Brain microvascular endothelial cell (primary cell): ENCODE measurements around the gene NPRL2.

ENCODE experiments used
- DNase-seq: peaks from one replicate; pipeline ENCODE4 v3.0.0-alpha.2; 2020
- H3K27ac ChIP-seq: fragments of 250-450 bp; sonication (Bioruptor Pico); 2 replicates; pipeline ENCODE4 v1.5.1; 2020; ENCODE audit warnings: mild to moderate bottlenecking, moderate library complexity
- H3K27me3 ChIP-seq: fragments of 250-450 bp; sonication (Bioruptor Pico); replicated peaks from 2 replicates; pipeline ENCODE4 v1.5.1; 2020; ENCODE audit warnings: mild to moderate bottlenecking
- H3K36me3 ChIP-seq: fragments of 250-450 bp; sonication (Bioruptor Pico); replicated peaks from 2 replicates; pipeline ENCODE4 v1.5.1; 2020; ENCODE audit warnings: mild to moderate bottlenecking
- H3K4me3 ChIP-seq: 2 replicates; pipeline ENCODE4 v1.5.1; 2011; ENCODE audit warnings: low read depth, mild to moderate bottlenecking, control low read depth, low read length, moderate library complexity
- CTCF ChIP-seq: IDR thresholded peaks from 2 replicates; pipeline ENCODE4 v1.5.1; 2011; ENCODE audit warnings: low read depth, mild to moderate bottlenecking, moderate library complexity, low read length, control low read depth, inconsistent platforms; ENCODE audit errors: missing control alignments
- in situ Hi-C: cut with HindIII; loops from 2 replicates; pipeline ENCODE4 v1.10.0; 2017; ENCODE audit warnings: low sequenced_read_pairs, low pct_ligation_motif_present

NPRL2 gene

GRCh38 chr3:50355829-50356552, 5.4 kb upstream of the NPRL2 start:
- no peaks in the 10 kb centered on the region for H3K27me3 ChIP-seq
- TF ChIP-seq CTCF, result peak; percentile 16
- peak overlapping the region; percentile 95 for H3K4me3 ChIP-seq
- in situ Hi-C loops, result no loop called here
- no peak for DNase-seq
- no peak overlapping the region for H3K27ac ChIP-seq
- H3K36me3 ChIP-seq, result peaks cover 26% of the 10 kb centered on the region

DNA sequence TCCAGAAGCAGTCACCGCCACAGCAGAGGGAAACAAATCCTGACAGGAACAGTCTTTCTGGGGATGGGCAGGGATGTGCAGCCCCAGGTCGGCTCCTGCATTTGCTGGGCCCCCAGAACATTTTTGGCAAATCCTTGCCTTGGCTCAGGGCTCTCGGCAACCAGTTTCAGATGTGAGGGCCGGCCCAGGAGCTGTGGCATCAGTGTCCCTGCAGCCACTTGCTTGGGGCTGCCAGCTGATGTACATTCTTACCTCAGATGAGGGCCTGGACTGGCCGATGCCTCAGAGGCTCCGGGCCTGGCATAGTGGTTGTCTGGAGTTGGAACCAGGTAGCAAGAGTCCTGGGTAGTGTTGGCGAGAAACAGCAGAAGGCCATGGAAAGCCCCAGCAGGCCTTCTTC, 4.3 kb upstream of the NPRL2 start:
- no peak for TF ChIP-seq CTCF
- in situ Hi-C loops, result no loop called here
- Histone ChIP-seq H3K36me3 (peaks cover 26% of the 10 kb centered on the region), H3K4me3 (no peak overlapping the region), H3K27me3 (no peaks in the 10 kb centered on the region), H3K27ac (no peak overlapping the region)
- DNase-seq, result no peak

DNA sequence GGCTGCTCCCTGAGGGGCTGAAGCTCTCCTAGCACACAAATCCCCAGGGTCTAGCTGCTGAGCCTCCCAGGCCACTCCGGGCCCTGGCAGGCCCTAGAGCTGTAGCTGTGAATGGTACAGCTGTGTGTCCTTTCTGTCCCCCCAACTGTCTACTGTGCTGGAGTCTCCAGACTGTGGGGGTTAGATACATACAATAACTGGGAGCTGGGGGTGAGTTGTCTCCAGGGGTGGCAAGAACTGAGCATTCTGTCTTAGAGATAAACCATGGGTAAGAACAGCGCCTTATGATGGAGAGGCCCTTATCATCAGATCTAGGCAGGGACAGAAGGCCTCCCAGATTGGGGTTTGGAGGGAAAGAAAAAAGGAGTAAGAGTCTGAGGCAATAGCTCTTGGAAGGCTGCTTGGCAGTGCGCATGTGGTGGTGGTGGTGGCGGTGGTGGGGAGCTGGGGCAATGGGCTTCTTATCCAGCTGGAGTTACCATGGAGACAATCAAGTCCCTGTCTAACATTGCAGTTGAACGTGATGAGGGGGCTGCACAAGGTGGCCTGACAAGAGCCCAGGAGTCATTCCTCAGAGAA, 3.7 kb upstream of the NPRL2 start:
- TF ChIP-seq CTCF, result no peak
- H3K27ac ChIP-seq, result no peak overlapping the region
- H3K27me3 ChIP-seq, result no peaks in the 10 kb centered on the region
- peaks cover 26% of the 10 kb centered on the region for H3K36me3 ChIP-seq
- no peak for DNase-seq
- in situ Hi-C loops, result no loop called here
- H3K4me3 ChIP-seq, result no peak overlapping the region

DNA sequence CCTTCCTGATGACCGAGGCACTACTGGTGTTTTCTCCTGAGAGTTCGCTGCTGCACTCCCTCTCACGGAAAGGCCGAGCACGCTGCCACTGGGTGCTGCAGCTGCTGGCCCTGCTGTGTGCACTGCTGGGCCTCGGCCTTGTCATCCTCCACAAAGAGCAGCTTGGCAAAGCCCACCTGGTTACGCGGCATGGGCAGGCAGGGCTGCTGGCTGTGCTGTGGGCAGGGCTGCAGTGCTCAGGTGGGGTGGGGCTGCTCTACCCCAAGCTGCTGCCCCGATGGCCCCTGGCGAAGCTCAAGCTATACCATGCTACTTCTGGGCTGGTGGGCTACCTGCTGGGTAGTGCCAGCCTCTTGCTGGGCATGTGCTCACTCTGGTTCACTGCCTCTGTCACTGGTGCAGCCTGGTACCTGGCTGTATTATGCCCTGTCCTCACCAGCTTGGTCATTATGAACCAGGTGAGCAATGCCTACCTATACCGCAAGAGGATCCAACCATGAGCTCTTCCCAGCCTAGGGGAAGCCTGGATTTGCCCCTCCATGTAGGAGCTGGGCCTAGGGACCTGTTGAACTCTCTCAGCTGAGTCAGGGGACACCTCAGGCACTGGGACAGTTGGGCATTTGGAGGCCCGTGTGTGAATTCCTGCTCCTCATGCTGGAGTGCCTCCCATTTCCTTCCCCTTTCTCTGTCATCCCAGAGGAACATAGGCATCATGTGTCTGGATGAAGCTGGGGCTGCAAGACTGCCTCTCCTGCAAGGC, 2.9 kb upstream of the NPRL2 start:
- Histone ChIP-seq H3K27me3 (no peaks in the 10 kb centered on the region), H3K36me3 (peaks cover 26% of the 10 kb centered on the region), H3K27ac (peak overlapping the region; percentile 15), H3K4me3 (no peak overlapping the region)
- no peak for DNase-seq
- TF ChIP-seq CTCF, result no peak
- in situ Hi-C loops, result no loop called here

DNA sequence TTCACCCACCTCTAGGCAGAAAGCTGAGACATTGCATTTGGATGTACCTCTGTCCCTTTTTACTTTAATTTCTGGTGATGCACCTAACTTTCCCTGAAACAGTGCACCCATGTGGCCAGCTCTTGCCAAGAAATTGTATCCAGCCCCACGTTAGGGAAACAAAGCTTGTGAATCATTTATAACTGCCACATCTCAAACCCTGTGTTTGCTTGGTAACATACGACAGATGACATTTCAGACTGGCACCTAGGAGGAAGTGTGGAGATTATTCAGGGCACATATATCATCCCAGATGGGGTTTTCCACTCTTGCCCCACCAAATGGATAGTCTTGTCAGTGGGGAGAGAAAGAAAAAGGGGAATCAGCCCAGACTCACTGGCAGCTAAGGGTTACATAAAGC, 2.2 kb upstream of the NPRL2 start:
- H3K36me3 ChIP-seq, result peaks cover 26% of the 10 kb centered on the region

More for the DNA sequence above, 2.2 kb upstream of the NPRL2 start:
- H3K27ac ChIP-seq, result peak overlapping the region; percentile 15
- H3K27me3 ChIP-seq, result no peaks in the 10 kb centered on the region
- H3K4me3 ChIP-seq, result no peak overlapping the region
- TF ChIP-seq CTCF, result peak; percentile 58
- no peak for DNase-seq
- in situ Hi-C loops, result no loop called here
